Activated naive CD8-positive, alpha-beta T cell treated with anti-CD3 and anti-CD28 coated beads, Interleukin-2, amount 50 U/mL, for 24 hours (primary cell): ENCODE data around the gene CMSS1.

ENCODE experiments used
- ATAC-seq: fragments of 150-1000 bp; cut with Tn5 transposase; one replicate; pipeline ENCODE4 v1.10.0; 2021
- DNase-seq: peaks from one replicate; pipeline ENCODE4 v3.0.0; 2021
- H3K27ac Mint-ChIP-seq: one replicate; pipeline ENCODE4 v1.8.0; 2021; ENCODE audit warnings: mild to moderate bottlenecking, mixed read lengths
- H3K27me3 Mint-ChIP-seq: one replicate; pipeline ENCODE4 v1.8.0; 2021; ENCODE audit warnings: mixed read lengths
- H3K36me3 Mint-ChIP-seq: one replicate; pipeline ENCODE4 v1.8.0; 2021; ENCODE audit warnings: low read depth, mixed read lengths
- H3K4me1 Mint-ChIP-seq: one replicate; pipeline ENCODE4 v1.8.0; 2021; ENCODE audit warnings: mixed read lengths
- H3K4me3 Mint-ChIP-seq: one replicate; pipeline ENCODE4 v1.8.0; 2021; ENCODE audit warnings: mild to moderate bottlenecking, moderate library complexity, mixed read lengths
- H3K9me3 Mint-ChIP-seq: one replicate; pipeline ENCODE4 v1.8.0; 2021; ENCODE audit warnings: mixed read lengths

CMSS1 gene

GRCh38 chr3:99855900-99856299 lies 38.2 kb downstream of the CMSS1 start:
- no peaks in the 10 kb centered on the region for H3K27me3 Mint-ChIP-seq
- H3K27ac Mint-ChIP-seq: no peak overlapping the region
- no peak overlapping the region for H3K4me3 Mint-ChIP-seq
- H3K4me1 Mint-ChIP-seq: peaks cover 9% of the 10 kb centered on the region
- H3K9me3 Mint-ChIP-seq: no peaks in the 10 kb centered on the region
- DNase-seq (no peak), ATAC-seq (no peak)
- H3K36me3 Mint-ChIP-seq: peaks cover 2% of the 10 kb centered on the region

GRCh38 chr3:99856437-99857220 lies 39.0 kb downstream of the CMSS1 start:
- no peak overlapping the region for H3K4me3 Mint-ChIP-seq
- H3K4me1 Mint-ChIP-seq: peaks cover 9% of the 10 kb centered on the region
- no peak overlapping the region for H3K27ac Mint-ChIP-seq
- H3K9me3 Mint-ChIP-seq: no peaks in the 10 kb centered on the region
- H3K27me3 Mint-ChIP-seq: no peaks in the 10 kb centered on the region
- H3K36me3 Mint-ChIP-seq: peaks cover 2% of the 10 kb centered on the region
- ATAC-seq: peak; percentile 92
- DNase-seq: no peak

- no peaks in the 10 kb centered on the region for H3K27me3 Mint-ChIP-seq
- H3K36me3 Mint-ChIP-seq: peaks cover 2% of the 10 kb centered on the region
- ATAC-seq: no peak
- no peak overlapping the region for H3K27ac Mint-ChIP-seq
- H3K4me1 Mint-ChIP-seq: peaks cover 9% of the 10 kb centered on the region
- no peaks in the 10 kb centered on the region for H3K9me3 Mint-ChIP-seq
- DNase-seq: no peak
- no peak overlapping the region for H3K4me3 Mint-ChIP-seq
Measured at GRCh38 chr3:99857278-99857677, 39.6 kb downstream of the CMSS1 start.

GRCh38 chr3:99858469-99858868 lies 40.8 kb downstream of the CMSS1 start:
- no peak overlapping the region for H3K4me3 Mint-ChIP-seq
- H3K27ac Mint-ChIP-seq: no peak overlapping the region
- no peaks in the 10 kb centered on the region for H3K27me3 Mint-ChIP-seq
- ATAC-seq (no peak), DNase-seq (no peak)
- peaks cover 9% of the 10 kb centered on the region for H3K4me1 Mint-ChIP-seq
- H3K9me3 Mint-ChIP-seq: no peaks in the 10 kb centered on the region
- H3K36me3 Mint-ChIP-seq: peaks cover 8% of the 10 kb centered on the region

- Mint-ChIP-seq H3K4me3 (no peak overlapping the region), H3K4me1 (peaks cover 16% of the 10 kb centered on the region), H3K36me3 (peaks cover 11% of the 10 kb centered on the region), H3K27ac (no peak overlapping the region), H3K27me3 (no peaks in the 10 kb centered on the region), H3K9me3 (no peaks in the 10 kb centered on the region)
- no peak for DNase-seq
- no peak for ATAC-seq
Measured at GRCh38 chr3:99859825-99860224, 42.2 kb downstream of the CMSS1 start.

- DNase-seq: no peak
Measured at GRCh38 chr3:99861216-99861615, 43.6 kb downstream of the CMSS1 start.

GRCh38 chr3:99862208-99862607 lies 44.5 kb downstream of the CMSS1 start:
- no peak overlapping the region for H3K4me3 Mint-ChIP-seq
- peaks cover 25% of the 10 kb centered on the region for H3K4me1 Mint-ChIP-seq
- ATAC-seq (no peak), DNase-seq (no peak)
- H3K27me3 Mint-ChIP-seq: no peaks in the 10 kb centered on the region
- H3K27ac Mint-ChIP-seq: no peak overlapping the region
- peaks cover 12% of the 10 kb centered on the region for H3K36me3 Mint-ChIP-seq
- no peaks in the 10 kb centered on the region for H3K9me3 Mint-ChIP-seq

More at GRCh38 chr3:99861216-99861615, 43.6 kb downstream of the CMSS1 start:
- Mint-ChIP-seq H3K27me3 (no peaks in the 10 kb centered on the region), H3K27ac (no peak overlapping the region), H3K4me1 (peaks cover 22% of the 10 kb centered on the region), H3K4me3 (no peak overlapping the region), H3K36me3 (peaks cover 13% of the 10 kb centered on the region), H3K9me3 (no peaks in the 10 kb centered on the region)
- ATAC-seq: no peak

GRCh38 chr3:99863002-99863401 lies 45.3 kb downstream of the CMSS1 start:
- Mint-ChIP-seq H3K27me3 (no peaks in the 10 kb centered on the region), H3K4me3 (no peak overlapping the region), H3K4me1 (peaks cover 33% of the 10 kb centered on the region), H3K9me3 (no peaks in the 10 kb centered on the region), H3K27ac (no peak overlapping the region), H3K36me3 (peaks cover 16% of the 10 kb centered on the region)
- DNase-seq (no peak), ATAC-seq (no peak)

GRCh38 chr3:99863588-99863987 lies 45.9 kb downstream of the CMSS1 start:
- peaks cover 19% of the 10 kb centered on the region for H3K36me3 Mint-ChIP-seq
- no peak for DNase-seq
- H3K27ac Mint-ChIP-seq: no peak overlapping the region
- peaks cover 37% of the 10 kb centered on the region for H3K4me1 Mint-ChIP-seq
- H3K27me3 Mint-ChIP-seq: no peaks in the 10 kb centered on the region
- no peak overlapping the region for H3K4me3 Mint-ChIP-seq
- H3K9me3 Mint-ChIP-seq: no peaks in the 10 kb centered on the region
- ATAC-seq: no peak

- no peak for ATAC-seq
- Mint-ChIP-seq H3K27me3 (no peaks in the 10 kb centered on the region), H3K27ac (no peak overlapping the region), H3K36me3 (peaks cover 19% of the 10 kb centered on the region), H3K9me3 (no peaks in the 10 kb centered on the region), H3K4me1 (peaks cover 40% of the 10 kb centered on the region), H3K4me3 (no peak overlapping the region)
- DNase-seq: no peak
Measured at GRCh38 chr3:99864289-99864688, 46.6 kb downstream of the CMSS1 start.

- DNase-seq (no peak), ATAC-seq (no peak)
- Mint-ChIP-seq H3K27ac (no peak overlapping the region), H3K27me3 (no peaks in the 10 kb centered on the region), H3K4me1 (peaks cover 40% of the 10 kb centered on the region), H3K9me3 (no peaks in the 10 kb centered on the region), H3K4me3 (no peak overlapping the region), H3K36me3 (peaks cover 19% of the 10 kb centered on the region)
Measured at GRCh38 chr3:99865321-99865720, 47.7 kb downstream of the CMSS1 start.

- H3K27me3 Mint-ChIP-seq: no peaks in the 10 kb centered on the region
- peaks cover 40% of the 10 kb centered on the region for H3K4me1 Mint-ChIP-seq
- ATAC-seq: peak; percentile 68
- peak overlapping the region; percentile 23 for H3K27ac Mint-ChIP-seq
- H3K4me3 Mint-ChIP-seq: no peak overlapping the region
- peaks cover 19% of the 10 kb centered on the region for H3K36me3 Mint-ChIP-seq
- DNase-seq: peak; percentile 7
- H3K9me3 Mint-ChIP-seq: no peaks in the 10 kb centered on the region
Measured at GRCh38 chr3:99866261-99866761, 48.6 kb downstream of the CMSS1 start.

GRCh38 chr3:99867594-99868310 lies 50.1 kb downstream of the CMSS1 start:
- peak; percentile 31 for ATAC-seq
- Mint-ChIP-seq H3K27me3 (no peaks in the 10 kb centered on the region), H3K9me3 (no peaks in the 10 kb centered on the region), H3K4me3 (no peak overlapping the region), H3K36me3 (peaks cover 19% of the 10 kb centered on the region), H3K27ac (no peak overlapping the region), H3K4me1 (peaks cover 48% of the 10 kb centered on the region)
- no peak for DNase-seq

GRCh38 chr3:99868311-99868646 lies 50.6 kb downstream of the CMSS1 start:
- peaks cover 49% of the 10 kb centered on the region for H3K4me1 Mint-ChIP-seq
- no peaks in the 10 kb centered on the region for H3K27me3 Mint-ChIP-seq
- peaks cover 16% of the 10 kb centered on the region for H3K36me3 Mint-ChIP-seq
- DNase-seq (no peak), ATAC-seq (no peak)
- no peak overlapping the region for H3K27ac Mint-ChIP-seq
- H3K9me3 Mint-ChIP-seq: no peaks in the 10 kb centered on the region
- H3K4me3 Mint-ChIP-seq: no peak overlapping the region

GRCh38 chr3:99869621-99870020 lies 52.0 kb downstream of the CMSS1 start:
- H3K4me1 Mint-ChIP-seq: peaks cover 52% of the 10 kb centered on the region
- DNase-seq (no peak), ATAC-seq (no peak)
- H3K36me3 Mint-ChIP-seq: peaks cover 13% of the 10 kb centered on the region
- no peak overlapping the region for H3K27ac Mint-ChIP-seq
- H3K9me3 Mint-ChIP-seq: no peaks in the 10 kb centered on the region
- H3K27me3 Mint-ChIP-seq: peaks cover 4% of the 10 kb centered on the region
- H3K4me3 Mint-ChIP-seq: no peak overlapping the region
